H1 (cell line): ENCODE data around the gene ATP4A. TPM values are rescaled to one million over a fixed set of nuclear protein-coding genes. Genes with fewer than 3 reads are reported as not detected.

Experiments used
- CTCF ChIA-PET: fragments of 300-600 bp; sonication (Branson Sonifier 250); formaldehyde crosslinking; loops from one replicate; lab custom pipeline; 2021; ENCODE audit not compliant: partially characterized antibody; lab: Charles Lee
- POLR2A ChIA-PET: fragments of 300-600 bp; sonication (Branson Sonifier 250); formaldehyde crosslinking; loops from one replicate; lab custom pipeline; 2021; ENCODE audit warnings: inconsistent platforms; ENCODE audit not compliant: partially characterized antibody; lab: Charles Lee
- DNase-seq, 2 experiments: peaks; one replicate each; pipeline versions ENCODE4 v3.0.0 to v3.0.0-alpha.2; 2010 to 2022; ENCODE audit warnings: low spot score in 2 of 2, low read depth in 1 of 2, mixed read lengths in 1 of 2
- FAIRE-seq: peaks from 2 replicates; lab custom pipeline; 2011; peaks lifted over from hg19 to GRCh38; lab: Jason Lieb, UNC
- H2AFZ ChIP-seq: 2 replicates; pipeline ENCODE4 v1.8.1; 2012; ENCODE audit warnings: low read length, inconsistent platforms
- H2AK5ac ChIP-seq: 2 replicates; pipeline ENCODE4 v1.6.1; 2013; ENCODE audit warnings: low read depth, low read length
- H2BK120ac ChIP-seq: replicated peaks from 2 replicates; pipeline ENCODE3; 2013; ENCODE audit warnings: low read depth, low read length, inconsistent platforms
- H2BK12ac ChIP-seq: 2 replicates; pipeline ENCODE4 v1.6.1; 2013; ENCODE audit warnings: low read depth, low read length
- H2BK15ac ChIP-seq: 2 replicates; pipeline ENCODE4 v1.6.1; 2013; ENCODE audit warnings: low read length
- H2BK20ac ChIP-seq: 2 replicates; pipeline ENCODE4 v1.6.1; 2013; ENCODE audit warnings: low read length
- H2BK5ac ChIP-seq: 2 replicates; pipeline ENCODE4 v1.6.1; 2013; ENCODE audit warnings: low read depth, low read length
- H3K14ac ChIP-seq: 2 replicates; pipeline ENCODE4 v1.6.1; 2013; ENCODE audit warnings: inconsistent platforms; ENCODE audit not compliant: insufficient read length
- H3K18ac ChIP-seq: 2 replicates; pipeline ENCODE4 v1.6.1; 2013; ENCODE audit warnings: low read length; ENCODE audit errors: extremely low read depth
- H3K23ac ChIP-seq: 2 replicates; pipeline ENCODE4 v1.6.1; 2013; ENCODE audit warnings: inconsistent platforms; ENCODE audit not compliant: insufficient read length
- H3K23me2 ChIP-seq: 2 replicates; pipeline ENCODE4 v1.6.1; 2013; ENCODE audit warnings: low read depth, low read length
- H3K27ac ChIP-seq: 2 replicates; pipeline ENCODE4 v1.6.1; 2011; ENCODE audit warnings: low read depth, low read length, inconsistent platforms
- H3K27me3 ChIP-seq, 4 experiments: replicated peaks in 1 of 4; 1 replicate in 1 of 4; 2 replicates in 3 of 4; pipeline versions ENCODE4 v1.6.1 to v1.8.1; 2011 to 2013; ENCODE audit warnings: low read length in 3 of 4, mild to moderate bottlenecking in 3 of 4, inconsistent platforms in 2 of 4, mixed read lengths in 2 of 4, moderate library complexity in 1 of 4; ENCODE audit not compliant: control insufficient read depth in 3 of 4, insufficient read depth in 3 of 4; ENCODE audit errors: extremely low read depth in 1 of 4
- H3K36me3 ChIP-seq, 4 experiments: 2 replicates each; pipeline versions ENCODE4 v1.6.1 to v1.8.1; 2011 to 2013; ENCODE audit warnings: mild to moderate bottlenecking in 4 of 4, low read length in 3 of 4, moderate library complexity in 2 of 4, control low read depth in 1 of 4, inconsistent platforms in 1 of 4; ENCODE audit not compliant: insufficient read depth in 4 of 4, control insufficient read depth in 2 of 4
- H3K4ac ChIP-seq: replicated peaks from 2 replicates; pipeline ENCODE3; 2013; ENCODE audit warnings: low read length, low read depth, mixed read lengths, inconsistent platforms; ENCODE audit not compliant: insufficient read length
- H3K4me1 ChIP-seq, 4 experiments: replicated peaks in 1 of 4; 1 replicate in 1 of 4; 2 replicates in 3 of 4; pipeline versions ENCODE4 v1.6.1 to v1.8.1; 2011 to 2013; ENCODE audit warnings: low read length in 3 of 4, inconsistent platforms in 2 of 4, mixed read lengths in 1 of 4; ENCODE audit not compliant: insufficient read depth in 4 of 4, control insufficient read depth in 3 of 4
- H3K4me2 ChIP-seq, 2 experiments: 2 replicates each; pipeline versions ENCODE4 v1.6.1 to v1.8.1; 2011 to 2013; ENCODE audit warnings: low read depth in 2 of 2, low read length in 2 of 2, control low read depth in 1 of 2, inconsistent platforms in 1 of 2, mild to moderate bottlenecking in 1 of 2; ENCODE audit not compliant: insufficient read depth in 1 of 2
- H3K4me3 ChIP-seq, 4 experiments: fragments of 200-600, 300-600 bp in 1 of 4; sonication (generic), shearing (Covaris generic), sonication (Bioruptor Twin) in 1 of 4; 2 replicates each; pipeline versions ENCODE4 v1.5.1 to v1.8.1; 2011 to 2016; ENCODE audit warnings: low read length in 4 of 4, low read depth in 3 of 4, control low read depth in 2 of 4, inconsistent platforms in 2 of 4, mild to moderate bottlenecking in 2 of 4, mixed read lengths in 1 of 4, moderate library complexity in 1 of 4; ENCODE audit not compliant: insufficient read depth in 2 of 4; ENCODE audit errors: extremely low read depth in 1 of 4
- H3K56ac ChIP-seq: replicated peaks from 2 replicates; pipeline ENCODE3; 2013; ENCODE audit warnings: low read depth, mild to moderate bottlenecking, mixed read lengths, low read length, inconsistent platforms; ENCODE audit not compliant: insufficient read length
- H3K79me1 ChIP-seq: 2 replicates; pipeline ENCODE4 v1.6.1; 2013; ENCODE audit warnings: low read depth, low read length, control low read depth
- H3K79me2 ChIP-seq, 2 experiments: 2 replicates each; pipeline versions ENCODE4 v1.6.1 to v1.8.1; 2012 to 2013; ENCODE audit warnings: low read length in 2 of 2, mild to moderate bottlenecking in 2 of 2, inconsistent platforms in 1 of 2; ENCODE audit not compliant: insufficient read depth in 2 of 2, control insufficient read depth in 1 of 2
- H3K9ac ChIP-seq, 4 experiments: replicated peaks in 1 of 4; 1 replicate in 1 of 4; 2 replicates in 3 of 4; pipeline versions ENCODE4 v1.6.1 to v1.8.1; 2011 to 2013; ENCODE audit warnings: low read depth in 3 of 4, low read length in 3 of 4, control low read depth in 2 of 4, mild to moderate bottlenecking in 2 of 4, moderate library complexity in 2 of 4, inconsistent platforms in 1 of 4; ENCODE audit errors: extremely low read depth in 1 of 4
- H3K9me3 ChIP-seq, 2 experiments: 2 replicates each; pipeline versions ENCODE4 v1.6.1 to v1.8.1; 2012 to 2013; ENCODE audit warnings: mild to moderate bottlenecking in 2 of 2, moderate library complexity in 2 of 2, control low read depth in 1 of 2, inconsistent platforms in 1 of 2, low read depth in 1 of 2, low read length in 1 of 2, mixed read lengths in 1 of 2; ENCODE audit not compliant: insufficient read depth in 2 of 2
- H4K20me1 ChIP-seq, 2 experiments: replicated peaks in 1 of 2; 2 replicates each; pipeline versions ENCODE3 to v1.8.1; 2011 to 2013; ENCODE audit warnings: inconsistent platforms in 2 of 2, low read length in 2 of 2, mild to moderate bottlenecking in 1 of 2; ENCODE audit not compliant: insufficient read depth in 2 of 2, control insufficient read depth in 1 of 2
- H4K5ac ChIP-seq: 2 replicates; pipeline ENCODE4 v1.6.1; 2013; ENCODE audit warnings: low read length, low read depth, mixed read lengths, inconsistent platforms; ENCODE audit not compliant: insufficient read length
- H4K8ac ChIP-seq: 2 replicates; pipeline ENCODE4 v1.8.0; 2013; ENCODE audit warnings: mild to moderate bottlenecking, moderate library complexity, low read length, inconsistent platforms; ENCODE audit not compliant: insufficient read depth; ENCODE audit errors: extremely low read depth
- H4K91ac ChIP-seq: replicated peaks from 2 replicates; pipeline ENCODE3; 2013; ENCODE audit warnings: low read length, mixed read lengths, inconsistent platforms; ENCODE audit not compliant: insufficient read length
- ASH2L ChIP-seq: fragments of 200-600, 300-600 bp; sonication (generic); IDR thresholded peaks from one replicate; pipeline ENCODE4 v1.7.1; 2017; ENCODE audit warnings: low read length
- E2F6 ChIP-seq: IDR thresholded peaks from 2 replicates; pipeline ENCODE4 v1.6.1; 2012; ENCODE audit warnings: inconsistent platforms
- JUN ChIP-seq: IDR thresholded peaks from 2 replicates; pipeline ENCODE4 v1.6.1; 2011; ENCODE audit warnings: low read depth, mild to moderate bottlenecking, improper control_type of control experiment, low read length
- JUND ChIP-seq: IDR thresholded peaks from 2 replicates; pipeline ENCODE4 v1.6.1; 2011; ENCODE audit warnings: mild to moderate bottlenecking, improper control_type of control experiment, low read length
- KDM4A ChIP-seq: IDR thresholded peaks from one replicate; pipeline ENCODE4 v1.7.1; 2012; ENCODE audit warnings: low read depth, mild to moderate bottlenecking, moderate library complexity, low read length, inconsistent platforms; ENCODE audit not compliant: severe bottlenecking
- KDM5A ChIP-seq: fragments of 200-600 bp; IDR thresholded peaks from 2 replicates; pipeline ENCODE4 v1.7.1; 2012; ENCODE audit warnings: mild to moderate bottlenecking, low read length, inconsistent platforms, mixed read lengths
- RBBP5 ChIP-seq: IDR thresholded peaks from 2 replicates; pipeline ENCODE4 v1.7.1; 2012; ENCODE audit warnings: low read depth, mild to moderate bottlenecking, inconsistent platforms, low read length, moderate library complexity, borderline replicate concordance
- RFX5 ChIP-seq: IDR thresholded peaks from 2 replicates; pipeline ENCODE4 v1.6.1; 2011; ENCODE audit warnings: low read depth, low read length, improper control_type of control experiment, borderline replicate concordance
- SRF ChIP-seq: IDR thresholded peaks from 2 replicates; pipeline ENCODE4 v1.6.1; 2011; ENCODE audit warnings: mild to moderate bottlenecking, low read depth, low read length, moderate library complexity
- TAF1 ChIP-seq: IDR thresholded peaks from 2 replicates; pipeline ENCODE4 v1.6.1; 2011; ENCODE audit warnings: mild to moderate bottlenecking, low read depth, low read length
- WGBS, 2 experiments: shearing (Covaris generic) in 1 of 2; methylation state at CpG; one replicate each; pipeline versions ENCODE4 v1.1.6 to v1.1.7; 2013 to 2015; ENCODE audit warnings: low lambda C conversion rate in 2 of 2, mixed read lengths in 2 of 2, inconsistent platforms in 1 of 2, low coverage in 1 of 2, missing lambda C conversion rate in 1 of 2; ENCODE audit not compliant: insufficient replicate concordance in 2 of 2, insufficient coverage in 1 of 2, insufficient read length in 1 of 2; ENCODE audit errors: extremely low coverage in 1 of 2, missing lambda C conversion rate in 1 of 2; 5-methylcytosine and 5-hydroxymethylcytosine counted together
- polyA plus RNA-seq, 7 experiments: library from polyadenylated mRNA; depleted of rRNA in 3 of 7; stranded (reverse) in 5 of 7; unstranded in 2 of 7; fragments of >200 nt in 5 of 7; fragments of 200-250 nt in 2 of 7; gene quantifications; 1 replicate in 5 of 7; 2 replicates in 1 of 7; 4 replicates in 1 of 7; pipeline versions ENCODE4 v1.2.1 to v1.2.3, GENCODE V29; 2011 to 2013; ENCODE audit warnings: missing spikeins in 2 of 7, mixed read lengths in 2 of 7
- total RNA-seq: library from RNA; stranded (reverse); fragmentation: NEBNext Ultra II Directional; extraction: Animal tissue kit (Norgen Biotek cat#: 25700); gene quantifications from 2 replicates; pipeline ENCODE4 v1.2.1, GENCODE V29; 2021

Gene ATP4A
- total and polyA plus RNA-seq, 2 of the 8 experiments (the other 6 are each of a cell fraction or from before 2014, with no cell fraction given), result 0.50 to 1.2 TPM

- Histone ChIP-seq H2BK15ac (no peak overlapping the region), H3K27me3 (peaks cover 0 to 5% (median 3%) of the 10 kb centered on the region in 4 experiments; a peak in 3 of 7 replicates), H3K4ac (no peak overlapping the region), H3K27ac (no peak overlapping the region), H4K20me1 (peaks cover 0 to 3% of the 10 kb centered on the region in 2 experiments), H3K4me1 (peaks cover 0 to 10% (median 8%) of the 10 kb centered on the region in 4 experiments; a peak in 6 of 7 replicates), H2BK120ac (no peak overlapping the region), H3K79me2 (peaks cover 0 to 34% of the 10 kb centered on the region in 2 experiments; a peak in 2 of 4 replicates), H4K8ac (no peak overlapping the region), H3K18ac (no peak overlapping the region), H3K14ac (no peak overlapping the region), H3K4me3 (peak overlapping the region in 1 of 4 experiments; percentile 89; a peak in 3 of 8 replicates), H3K23ac (no peak overlapping the region), H3K4me2 (peak overlapping the region; percentile 84 to 86), H3K23me2 (peaks cover 9% of the 10 kb centered on the region), H3K36me3 (peaks cover 14 to 39% (median 26%) of the 10 kb centered on the region in 4 experiments), H2BK5ac (no peak overlapping the region), H3K9me3 (no peaks in the 10 kb centered on the region), H2BK12ac (no peak overlapping the region), H3K79me1 (peaks cover 2% of the 10 kb centered on the region; the same call in 1 of the 2 replicates), H4K5ac (no peak overlapping the region), H3K56ac (no peak overlapping the region), H4K91ac (no peak overlapping the region), H2AK5ac (no peak overlapping the region), H3K9ac (no peak overlapping the region), H2AFZ (no peak overlapping the region), H2BK20ac (no peak overlapping the region)
- no peak for FAIRE-seq
- ChIA-PET POLR2A (interaction anchor here (1.0 to 7.4 kb wide), 14 partner anchors 12 to 305 kb away, joined by 3 to 110 read pairs (median 10); partner anchors contain the start of genes KRTDAP and TMEM147), CTCF (interaction anchor here (0.9 to 3.7 kb wide), 9 partner anchors 10 to 201 kb away, joined by 3 to 28 read pairs (median 4); partner anchors contain the start of gene FFAR3)
- WGBS, 2 experiments, result 89% methylated on average over 3 of the region's 3 CpGs; no CpG with 5 or more reads in 1 of the 2 experiments
- no peak for DNase-seq
- TF ChIP-seq E2F6 (no peak), KDM4A (no peak), SRF (no peak), ASH2L (no peak), JUN (no peak), RBBP5 (no peak), TAF1 (no peak), KDM5A (no peak), JUND (no peak), RFX5 (no peak)
Observed at GRCh38 chr19:35508129-35508528, 55.3 kb downstream of the ATP4A start.
